CD8-positive, alpha-beta memory T cell (primary cell): ENCODE data around the gene MRTFB. TPM values are rescaled to one million over a fixed set of nuclear protein-coding genes. Genes with fewer than 3 reads are reported as not detected.

Experiments used
- CTCF ChIA-PET: fragments of 350-600 bp; sonication (Branson Sonifier 250); formaldehyde crosslinking; loops from one replicate; lab custom pipeline; 2021; ENCODE audit warnings: antibody characterized with exemption; lab: Charles Lee
- POLR2A ChIA-PET: fragments of 350-600 bp; sonication (Branson Sonifier 250); formaldehyde crosslinking; loops from one replicate; lab custom pipeline; 2021; ENCODE audit warnings: antibody characterized with exemption; lab: Charles Lee
- DNase-seq, 5 donors: peaks; one replicate each; pipeline versions ENCODE4 v3.0.0 to v3.0.0-alpha.2; 2020 to 2022; ENCODE audit warnings: mixed read lengths in 1 of 5
- H3K27ac ChIP-seq: one replicate; pipeline ENCODE4 v1.7.0; 2013; ENCODE audit warnings: low read depth, mild to moderate bottlenecking, low read length, moderate library complexity
- H3K27me3 ChIP-seq: 2 replicates; pipeline ENCODE4 v1.7.0; 2013; ENCODE audit warnings: low read length, mild to moderate bottlenecking; ENCODE audit not compliant: insufficient read depth, poor library complexity, severe bottlenecking
- H3K36me3 ChIP-seq: 2 replicates; pipeline ENCODE4 v1.7.0; 2013; ENCODE audit warnings: mild to moderate bottlenecking, low read length, moderate library complexity; ENCODE audit not compliant: insufficient read depth
- H3K4me1 ChIP-seq: 2 replicates; pipeline ENCODE4 v1.7.0; 2013; ENCODE audit warnings: mild to moderate bottlenecking, low read length, moderate library complexity; ENCODE audit not compliant: insufficient read depth
- H3K4me3 ChIP-seq: 2 replicates; pipeline ENCODE4 v1.7.0; 2013; ENCODE audit warnings: mild to moderate bottlenecking, low read length
- H3K9me3 ChIP-seq: 2 replicates; pipeline ENCODE4 v1.7.0; 2013; ENCODE audit warnings: mild to moderate bottlenecking, low read length
- H3K27ac Mint-ChIP-seq, 8 donors: one replicate each; pipeline ENCODE4 v1.8.0; 2020 to 2021; ENCODE audit warnings: mixed read lengths in 8 of 8, mild to moderate bottlenecking in 6 of 8, inconsistent platforms in 3 of 8, moderate library complexity in 3 of 8
- H3K27me3 Mint-ChIP-seq, 2 donors: one replicate each; pipeline ENCODE4 v1.8.0; 2020 to 2021; ENCODE audit warnings: mixed read lengths in 2 of 2, mild to moderate bottlenecking in 1 of 2, moderate library complexity in 1 of 2
- H3K36me3 Mint-ChIP-seq, 3 donors: one replicate each; pipeline ENCODE4 v1.8.0; 2020 to 2021; ENCODE audit warnings: mixed read lengths in 3 of 3, inconsistent platforms in 1 of 3, mild to moderate bottlenecking in 1 of 3
- H3K4me1 Mint-ChIP-seq, 3 donors: one replicate each; pipeline ENCODE4 v1.8.0; 2020 to 2021; ENCODE audit warnings: mixed read lengths in 3 of 3, inconsistent platforms in 1 of 3, mild to moderate bottlenecking in 1 of 3
- H3K4me3 Mint-ChIP-seq, 7 donors: one replicate each; pipeline ENCODE4 v1.8.0; 2020 to 2021; ENCODE audit warnings: mixed read lengths in 7 of 7, mild to moderate bottlenecking in 6 of 7, moderate library complexity in 4 of 7, inconsistent platforms in 2 of 7
- H3K9me3 Mint-ChIP-seq, 5 donors: one replicate each; pipeline ENCODE4 v1.8.0; 2020 to 2022; ENCODE audit warnings: mixed read lengths in 5 of 5, mild to moderate bottlenecking in 3 of 5, moderate library complexity in 2 of 5, inconsistent platforms in 1 of 5
- polyA plus RNA-seq: library from polyadenylated mRNA; unstranded; fragments of 300-500 nt; fragmentation: Illumina TruSeq; gene quantifications from one replicate; pipeline ENCODE4 v1.2.3, GENCODE V29; 2021
- total RNA-seq, 2 experiments: library from RNA; stranded (reverse); gene quantifications; one replicate each; pipeline ENCODE4 v1.2.3, GENCODE V29; 2021

MRTFB gene
- total and polyA plus RNA-seq, 3 experiments from 2014 or later, result 6.5 to 12.2 (median 12.0) TPM

DNA sequence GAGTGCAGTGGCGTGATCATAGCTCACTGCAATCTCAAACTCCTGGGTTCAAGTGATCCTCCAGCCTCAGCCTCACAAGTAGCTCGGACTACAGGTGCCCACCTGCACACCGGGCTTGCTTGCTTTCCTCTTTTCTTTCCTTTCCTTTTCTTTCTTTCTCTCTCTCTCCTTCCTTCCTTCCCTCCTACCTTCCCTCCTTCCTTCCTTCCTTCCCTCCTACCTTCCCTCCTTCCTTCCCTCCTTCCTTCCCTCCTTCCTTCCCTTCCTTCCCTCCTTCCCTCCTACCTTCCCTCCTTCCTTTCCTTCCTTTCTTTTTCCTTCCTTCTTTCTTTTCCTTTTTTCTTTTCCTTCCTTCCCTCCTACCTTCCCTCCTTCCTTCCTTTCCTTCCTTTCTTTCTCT, 225.5 kb downstream of the MRTFB start:
- Histone ChIP-seq H3K36me3 (no peaks in the 10 kb centered on the region), H3K27me3 (no peaks in the 10 kb centered on the region), H3K27ac (no peak overlapping the region), H3K4me1 (peaks cover 6% of the 10 kb centered on the region), H3K4me3 (no peak overlapping the region), H3K9me3 (no peaks in the 10 kb centered on the region)
- H3K4me3 Mint-ChIP-seq, result no peak overlapping the region
- no peaks in the 10 kb centered on the region for H3K36me3 Mint-ChIP-seq
- POLR2A ChIA-PET, result interaction anchor here (1.6 kb wide), 1 partner anchor 11 kb away, joined by 4 read pairs; no protein-coding TSS in a partner anchor
- CTCF ChIA-PET, result interaction anchor here (1.8 kb wide), 1 partner anchor 11 kb away, joined by 3 read pairs; no protein-coding TSS in a partner anchor
- H3K27me3 Mint-ChIP-seq, result peaks cover 10 to 11% of the 10 kb centered on the region in 2 donors
- DNase-seq, result no peak
- H3K4me1 Mint-ChIP-seq, result peaks cover 10% of the 10 kb centered on the region in 3 donors
- H3K27ac Mint-ChIP-seq, result no peak overlapping the region
- no peaks in the 10 kb centered on the region for H3K9me3 Mint-ChIP-seq

DNA sequence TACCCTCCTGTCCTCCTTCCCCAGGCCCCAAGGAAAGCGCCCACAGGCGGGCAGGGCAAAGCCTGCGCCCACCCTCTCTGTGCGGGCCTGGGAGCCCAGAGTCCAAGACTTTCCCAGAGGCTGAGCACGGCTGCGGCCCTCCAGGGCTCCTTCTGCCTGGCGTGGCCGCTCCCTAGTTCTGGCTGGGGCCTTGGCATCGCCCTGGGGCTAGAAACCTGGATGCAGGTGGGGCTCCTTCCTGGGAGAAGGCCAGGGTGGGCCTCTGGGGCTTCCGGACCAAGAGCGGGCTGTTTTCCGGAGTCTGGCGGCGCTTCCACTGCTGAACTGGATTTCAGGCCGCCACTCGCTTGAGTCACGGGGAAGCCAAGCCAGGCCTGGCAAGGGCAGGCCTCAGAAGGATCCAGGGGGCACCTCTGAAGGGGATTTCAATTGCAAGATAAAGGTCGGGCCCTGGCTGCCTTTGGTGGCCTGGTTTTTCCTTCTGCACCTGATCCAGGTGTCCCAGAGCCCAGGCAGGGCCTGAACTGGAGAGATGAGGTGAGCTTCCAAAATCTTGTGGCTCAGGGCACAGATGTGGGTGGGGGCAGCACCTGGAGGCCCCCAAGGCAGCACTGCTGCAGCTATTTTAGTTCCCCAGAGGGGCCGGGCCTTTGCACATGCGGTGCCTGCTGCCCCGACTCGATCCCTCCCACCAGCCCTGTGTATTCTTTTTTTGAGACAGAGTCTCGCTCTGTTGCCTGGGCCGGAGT, 227.4 kb downstream of the MRTFB start:
- H3K4me1 ChIP-seq, result peaks cover 11% of the 10 kb centered on the region
- H3K27ac Mint-ChIP-seq, result no peak overlapping the region
- ChIA-PET POLR2A (no interaction called here), CTCF (no interaction called here)
- H3K27me3 Mint-ChIP-seq, result peaks cover 16 to 17% of the 10 kb centered on the region in 2 donors
- no peak overlapping the region for H3K27ac ChIP-seq
- no peak for DNase-seq
- H3K36me3 ChIP-seq, result no peaks in the 10 kb centered on the region
- no peaks in the 10 kb centered on the region for H3K36me3 Mint-ChIP-seq
- H3K27me3 ChIP-seq, result peaks cover 1% of the 10 kb centered on the region
- no peak overlapping the region for H3K4me3 ChIP-seq
- peaks cover 16 to 17% (median 16%) of the 10 kb centered on the region in 3 donors for H3K4me1 Mint-ChIP-seq
- H3K9me3 Mint-ChIP-seq, result peaks cover 0 to 2% (median 0%) of the 10 kb centered on the region in 5 donors
- no peaks in the 10 kb centered on the region for H3K9me3 ChIP-seq
- H3K4me3 Mint-ChIP-seq, result no peak overlapping the region

DNA sequence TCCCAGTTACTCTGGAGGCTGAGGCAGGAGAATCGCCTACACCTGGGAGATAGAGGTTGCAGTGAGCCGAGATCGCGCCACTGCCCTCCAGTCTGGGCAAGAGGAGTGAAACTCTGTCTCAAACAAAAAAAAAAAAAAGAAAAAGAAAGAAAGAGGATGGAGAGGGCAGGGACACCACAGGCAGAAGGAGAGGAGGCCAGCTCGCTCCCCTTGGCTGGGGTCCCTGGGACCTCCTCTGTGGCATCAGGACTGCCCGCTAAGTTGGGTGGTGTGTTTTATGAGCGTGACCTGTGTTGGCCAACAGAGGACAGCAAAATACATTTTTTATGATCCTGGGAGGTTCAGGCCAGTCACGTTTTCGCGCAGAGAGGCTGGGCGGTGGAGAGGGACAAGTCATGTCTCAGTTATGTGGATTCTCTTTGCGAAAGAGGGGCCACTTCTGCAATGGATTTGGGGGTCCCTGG, 229.6 kb downstream of the MRTFB start:
- H3K4me3 Mint-ChIP-seq, result peak overlapping the region; percentile 9 to 89 (median 79)
- H3K4me3 ChIP-seq, result peak overlapping the region; percentile 56
- ChIA-PET POLR2A (interaction anchor here (0.6 kb wide), 1 partner anchor 1294 kb away, joined by 3 read pairs; no protein-coding TSS in a partner anchor), CTCF (interaction anchor here (0.7 to 1.5 kb wide), 2 partner anchors 14 to 244 kb away, joined by 3 to 4 read pairs; no protein-coding TSS in a partner anchor)
- no peaks in the 10 kb centered on the region for H3K36me3 Mint-ChIP-seq
- no peaks in the 10 kb centered on the region for H3K36me3 ChIP-seq
- H3K27ac Mint-ChIP-seq, result peak overlapping the region in 4 of 8 donors; percentile 10 to 84 (median 52)
- peaks cover 18% of the 10 kb centered on the region for H3K4me1 ChIP-seq
- DNase-seq, result peak in 1 of 5 donors; percentile 33
- peaks cover 16 to 19% (median 16%) of the 10 kb centered on the region in 3 donors for H3K4me1 Mint-ChIP-seq
- peaks cover 5% of the 10 kb centered on the region for H3K27me3 ChIP-seq
- no peaks in the 10 kb centered on the region for H3K9me3 ChIP-seq
- no peak overlapping the region for H3K27ac ChIP-seq
- peaks cover 0 to 2% (median 0%) of the 10 kb centered on the region in 5 donors for H3K9me3 Mint-ChIP-seq
- H3K27me3 Mint-ChIP-seq, result peaks cover 18 to 30% of the 10 kb centered on the region in 2 donors

DNA sequence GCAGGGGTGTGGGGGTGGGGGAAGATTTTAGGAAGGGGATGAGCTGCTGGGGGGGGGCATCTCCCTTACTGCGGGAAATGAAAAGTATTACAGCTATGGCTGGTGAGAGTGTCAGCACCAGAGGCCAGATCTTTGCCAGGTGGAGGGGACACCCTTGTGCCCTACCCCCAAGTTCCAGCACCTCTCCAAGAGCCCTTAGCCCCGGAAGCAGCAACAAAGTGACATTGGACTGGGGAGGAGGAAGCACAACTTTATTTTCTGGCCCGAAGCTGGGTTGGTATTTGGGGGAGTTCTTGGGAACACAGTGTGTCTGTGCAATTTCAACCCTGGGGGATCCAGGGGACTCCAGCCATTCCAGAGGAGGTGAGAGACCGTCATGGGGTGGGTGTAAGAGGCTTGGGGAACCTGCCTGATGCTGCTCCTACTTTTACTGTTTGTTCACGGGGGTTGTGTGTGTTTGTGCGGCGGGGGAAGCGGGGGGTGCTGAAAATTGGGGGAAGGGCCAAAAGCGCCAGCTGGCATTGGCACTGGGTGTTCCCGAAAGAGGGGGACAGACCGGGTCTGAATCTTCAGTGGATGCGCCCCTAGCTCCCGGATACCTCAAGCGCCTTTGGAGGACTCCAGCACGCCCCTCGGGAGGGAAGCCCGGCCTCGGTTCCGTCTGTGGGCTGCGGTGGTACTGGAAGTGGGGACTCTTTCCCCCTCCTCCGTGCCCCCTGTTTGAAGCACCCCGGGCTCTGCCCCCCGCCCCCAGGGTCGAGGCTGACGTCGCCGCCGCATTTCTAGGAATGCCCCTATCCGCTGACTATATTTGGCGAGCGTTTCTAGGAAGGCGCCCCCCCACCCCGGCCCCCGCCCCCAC, 230.3 kb downstream of the MRTFB start:
- Mint-ChIP-seq H3K4me1 (peaks cover 16 to 19% (median 16%) of the 10 kb centered on the region in 3 donors), H3K4me3 (peak overlapping the region; percentile 9 to 89 (median 79)), H3K36me3 (no peaks in the 10 kb centered on the region), H3K27me3 (peaks cover 18 to 35% of the 10 kb centered on the region in 2 donors), H3K27ac (peak overlapping the region in 4 of 8 donors; percentile 10 to 84 (median 52)), H3K9me3 (peaks cover 0 to 2% (median 0%) of the 10 kb centered on the region in 5 donors)
- ChIA-PET CTCF (interaction anchor here (1.5 kb wide), 1 partner anchor 15 kb away, joined by 4 read pairs; no protein-coding TSS in a partner anchor), POLR2A (no interaction called here)
- Histone ChIP-seq H3K36me3 (no peaks in the 10 kb centered on the region), H3K27me3 (peaks cover 5% of the 10 kb centered on the region), H3K27ac (peak overlapping the region; percentile 24), H3K4me1 (peaks cover 18% of the 10 kb centered on the region), H3K4me3 (peak overlapping the region; percentile 56), H3K9me3 (no peaks in the 10 kb centered on the region)
- DNase-seq, result peak in 1 of 5 donors; percentile 36

DNA sequence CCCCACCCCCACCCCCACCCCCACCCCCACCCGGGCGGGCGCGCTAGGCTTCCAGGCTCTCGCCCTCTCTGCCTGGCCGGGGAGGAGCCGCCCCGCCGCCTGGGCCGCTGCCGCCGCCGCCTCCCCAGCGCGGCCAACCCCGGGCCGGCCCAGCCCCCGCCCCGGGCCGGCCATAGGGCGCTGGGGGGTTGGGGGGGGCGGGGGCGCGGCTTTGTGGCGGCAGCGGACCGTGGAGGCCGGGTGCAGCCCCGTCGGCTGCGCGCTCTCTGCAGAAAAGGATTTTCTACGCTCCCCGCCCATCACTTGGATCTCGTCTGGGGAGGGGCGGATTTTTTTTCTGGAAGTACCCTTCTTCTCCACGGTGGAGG, 230.9 kb downstream of the MRTFB start:
- peak overlapping the region; percentile 43 for H3K4me3 ChIP-seq

DNA sequence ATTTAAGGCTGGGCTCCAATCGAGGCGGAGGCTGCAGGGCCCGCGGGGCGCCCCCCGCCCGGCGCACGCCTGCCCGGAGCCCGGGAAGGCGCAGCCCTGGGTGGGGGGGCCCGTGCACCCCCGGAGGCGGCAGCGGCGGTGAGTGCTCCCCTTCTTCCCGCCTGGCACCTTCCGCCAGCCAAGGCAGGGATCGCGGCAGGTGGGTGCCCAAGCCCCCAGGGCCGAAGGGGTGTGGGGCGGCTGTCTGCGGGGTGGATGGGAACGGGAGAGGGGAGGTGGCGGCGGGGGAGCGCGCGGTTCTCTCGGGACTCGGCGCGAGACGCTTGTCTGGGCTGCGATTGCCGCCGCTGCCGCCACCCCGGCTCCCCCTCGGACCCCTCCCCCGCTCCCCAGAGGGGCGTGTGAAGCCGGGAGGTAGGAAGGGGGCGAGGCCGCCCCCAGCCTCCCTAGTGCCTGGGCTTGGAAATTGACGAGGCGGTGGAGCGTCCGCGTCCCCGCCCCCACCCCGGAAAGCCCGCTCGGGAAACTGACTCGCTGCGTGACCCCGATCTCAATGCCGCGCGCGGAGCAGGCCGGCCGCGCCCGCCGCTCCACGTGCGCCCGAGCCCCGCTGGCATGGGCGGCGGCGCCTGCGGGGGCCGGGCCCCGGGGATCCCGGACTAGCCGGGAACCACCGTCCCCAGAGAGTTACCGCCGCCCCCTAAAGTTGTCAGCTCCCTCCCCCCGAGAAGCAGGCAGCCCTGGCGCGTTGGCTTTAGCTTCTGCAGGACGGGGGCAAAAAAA, 231.5 kb downstream of the MRTFB start:
- CTCF ChIA-PET, result interaction anchor here (0.7 to 1.3 kb wide), 2 partner anchors 8 to 332 kb away, joined by 3 to 4 read pairs; no protein-coding TSS in a partner anchor
- Histone ChIP-seq H3K36me3 (no peaks in the 10 kb centered on the region), H3K9me3 (no peaks in the 10 kb centered on the region), H3K4me3 (peak overlapping the region; percentile 43), H3K27me3 (peaks cover 5% of the 10 kb centered on the region), H3K4me1 (peaks cover 28% of the 10 kb centered on the region), H3K27ac (no peak overlapping the region)
- Mint-ChIP-seq H3K36me3 (no peaks in the 10 kb centered on the region), H3K27ac (no peak overlapping the region), H3K27me3 (peaks cover 18 to 35% of the 10 kb centered on the region in 2 donors), H3K4me3 (peak overlapping the region; percentile 66 to 86 (median 72)), H3K9me3 (peaks cover 0 to 2% (median 0%) of the 10 kb centered on the region in 5 donors), H3K4me1 (peaks cover 16 to 19% (median 16%) of the 10 kb centered on the region in 3 donors)
- peak in 1 of 5 donors; percentile 33 for DNase-seq
- POLR2A ChIA-PET, result no interaction called here

More for the DNA sequence above, 230.9 kb downstream of the MRTFB start:
- DNase-seq, result no peak
- Mint-ChIP-seq H3K9me3 (peaks cover 0 to 2% (median 0%) of the 10 kb centered on the region in 5 donors), H3K4me1 (peaks cover 16 to 19% (median 16%) of the 10 kb centered on the region in 3 donors), H3K4me3 (peak overlapping the region; percentile 52 to 82 (median 71)), H3K27ac (no peak overlapping the region), H3K36me3 (no peaks in the 10 kb centered on the region), H3K27me3 (peaks cover 18 to 35% of the 10 kb centered on the region in 2 donors)
- Histone ChIP-seq H3K27me3 (peaks cover 5% of the 10 kb centered on the region), H3K9me3 (no peaks in the 10 kb centered on the region), H3K4me1 (peaks cover 22% of the 10 kb centered on the region), H3K36me3 (no peaks in the 10 kb centered on the region), H3K27ac (no peak overlapping the region)
- ChIA-PET CTCF (interaction anchor here (1.5 kb wide), 1 partner anchor 16 kb away, joined by 4 read pairs; no protein-coding TSS in a partner anchor), POLR2A (no interaction called here)

DNA sequence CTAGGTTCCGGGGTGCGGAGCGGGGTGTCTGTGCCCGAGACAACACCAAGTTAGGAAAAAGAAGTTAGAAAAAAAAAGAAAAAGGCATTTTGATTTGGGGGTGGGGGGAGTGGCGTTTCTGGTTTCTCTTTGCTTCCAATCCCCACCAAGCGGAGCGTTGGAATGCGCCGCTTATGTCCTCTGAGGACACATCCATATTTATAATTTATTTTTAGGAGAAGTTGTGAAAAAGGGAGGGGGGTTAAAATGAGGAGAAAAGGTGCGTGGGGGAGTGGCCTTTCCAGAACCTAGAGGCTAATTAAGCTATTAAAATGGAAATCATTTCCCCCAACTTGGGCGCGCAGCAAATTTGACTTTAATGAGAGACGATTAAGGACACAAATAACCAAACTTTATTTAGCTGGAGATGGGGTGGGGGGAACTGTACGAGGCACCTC, 232.1 kb downstream of the MRTFB start:
- Mint-ChIP-seq H3K27me3 (peaks cover 18 to 35% of the 10 kb centered on the region in 2 donors), H3K27ac (no peak overlapping the region), H3K9me3 (peaks cover 0 to 2% (median 0%) of the 10 kb centered on the region in 5 donors), H3K36me3 (no peaks in the 10 kb centered on the region), H3K4me1 (peaks cover 16 to 19% (median 16%) of the 10 kb centered on the region in 3 donors), H3K4me3 (peak overlapping the region; percentile 66 to 86 (median 72))
- DNase-seq, result no peak
- Histone ChIP-seq H3K27me3 (peaks cover 5% of the 10 kb centered on the region), H3K36me3 (no peaks in the 10 kb centered on the region), H3K4me1 (peaks cover 34% of the 10 kb centered on the region), H3K9me3 (no peaks in the 10 kb centered on the region), H3K4me3 (peak overlapping the region; percentile 17), H3K27ac (no peak overlapping the region)
- CTCF ChIA-PET, result interaction anchor here (0.7 to 1.3 kb wide), 2 partner anchors 9 to 332 kb away, joined by 3 to 4 read pairs; no protein-coding TSS in a partner anchor
- POLR2A ChIA-PET, result no interaction called here
